Coronary artery (tissue), 2 donors: ENCODE data around the gene PRKAG3.

Source experiments
- DNase-seq: peaks from one replicate; pipeline ENCODE4 v3.0.0-alpha.2; 2017; ENCODE audit warnings: low spot score
- H3K27ac ChIP-seq, 2 donors: fragments of 200-600 bp; sonication (generic); one replicate each; pipeline ENCODE4 v1.5.1; 2016 to 2019
- H3K4me3 ChIP-seq: fragments of 200-600 bp; sonication (generic); 2 replicates; pipeline ENCODE4 v1.5.1; 2016; ENCODE audit warnings: mild to moderate bottlenecking, moderate library complexity
- CTCF ChIP-seq: fragments of 200-600 bp; sonication (generic); IDR thresholded peaks from one replicate; pipeline ENCODE4 v1.5.1; 2019; ENCODE audit warnings: antibody characterized with exemption

Gene PRKAG3

GRCh38 chr2:218871345-218872302, 40.0 kb upstream of the PRKAG3 start:
- H3K27ac ChIP-seq = no peak overlapping the region
- no peak for DNase-seq
- no peak for TF ChIP-seq CTCF
- peak overlapping the region; percentile 60 for H3K4me3 ChIP-seq

GRCh38 chr2:218870984-218871344, 39.4 kb upstream of the PRKAG3 start:
- no peak overlapping the region for H3K27ac ChIP-seq
- peak overlapping the region; percentile 60 for H3K4me3 ChIP-seq
- DNase-seq = no peak
- TF ChIP-seq CTCF = no peak

GRCh38 chr2:218869064-218869463, 37.5 kb upstream of the PRKAG3 start:
- DNase-seq = no peak
- no peak overlapping the region for H3K27ac ChIP-seq

GRCh38 chr2:218867900-218868299, 36.3 kb upstream of the PRKAG3 start:
- no peak for DNase-seq

More at GRCh38 chr2:218869064-218869463, 37.5 kb upstream of the PRKAG3 start:
- no peak for TF ChIP-seq CTCF
- no peak overlapping the region for H3K4me3 ChIP-seq

GRCh38 chr2:218865999-218866398, 34.4 kb upstream of the PRKAG3 start:
- DNase-seq = no peak
- no peak for TF ChIP-seq CTCF
- H3K4me3 ChIP-seq = no peak overlapping the region
- H3K27ac ChIP-seq = peak overlapping the region in 1 of 2 donors; percentile 11

More at GRCh38 chr2:218867900-218868299, 36.3 kb upstream of the PRKAG3 start:
- no peak overlapping the region for H3K4me3 ChIP-seq
- no peak overlapping the region for H3K27ac ChIP-seq
- TF ChIP-seq CTCF = no peak

- DNase-seq = no peak
- H3K27ac ChIP-seq = no peak overlapping the region
- no peak overlapping the region for H3K4me3 ChIP-seq
- TF ChIP-seq CTCF = no peak
Observed at GRCh38 chr2:218865396-218865795, 33.8 kb upstream of the PRKAG3 start.

GRCh38 chr2:218863021-218863520, 31.5 kb upstream of the PRKAG3 start:
- no peak for DNase-seq
- Histone ChIP-seq H3K4me3 (no peak overlapping the region), H3K27ac (no peak overlapping the region)
- no peak for TF ChIP-seq CTCF
